Ramos (cell line): ENCODE results near the gene TNIP1.

Experiments used
- in situ Hi-C: fragments of 300-500 bp; cut with MboI; formaldehyde crosslinking; loops from one replicate; pipeline ENCODE4 v1.14.3; 2022; ENCODE audit warnings: low sequenced_read_pairs; ENCODE audit not compliant: unreplicated experiment

The TNIP1 gene

DNA sequence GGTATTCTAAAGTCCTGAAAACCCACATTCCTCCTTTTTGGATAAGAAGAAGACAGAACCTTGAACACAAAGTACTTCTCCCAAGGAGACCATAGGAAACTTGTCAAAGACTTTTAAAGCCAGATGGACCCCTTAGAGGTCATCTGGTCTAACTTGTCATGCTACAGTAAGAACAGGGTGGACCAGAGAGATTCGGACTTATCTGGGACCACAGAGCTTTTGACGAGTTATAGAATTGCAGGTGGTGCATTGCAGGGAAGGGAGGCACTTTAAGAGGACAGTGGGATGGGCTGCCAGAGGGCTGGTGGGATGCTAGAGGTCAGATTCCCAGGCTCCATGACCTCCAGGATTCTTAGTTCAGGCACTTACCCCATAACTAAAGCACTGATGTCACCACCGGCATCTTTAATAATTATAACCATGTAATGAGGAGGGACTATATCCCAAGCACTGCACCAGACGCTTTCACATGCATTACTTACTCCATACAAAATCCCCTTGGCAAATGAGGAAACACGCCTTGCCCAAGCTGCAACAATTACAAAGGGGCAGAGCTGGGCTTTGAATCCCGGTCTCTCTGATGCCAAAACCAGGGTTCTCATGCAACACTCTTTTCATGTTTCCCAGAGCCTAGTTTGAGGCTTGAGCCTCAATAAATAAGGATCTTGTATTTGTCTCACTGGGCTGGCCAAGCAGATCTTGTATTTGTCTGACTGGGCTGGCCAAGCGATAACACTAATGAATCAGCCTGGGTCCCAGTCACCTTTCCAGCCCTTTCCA lies 73.2 kb downstream of the TNIP1 start:
- in situ Hi-C loops = no loop called here

DNA sequence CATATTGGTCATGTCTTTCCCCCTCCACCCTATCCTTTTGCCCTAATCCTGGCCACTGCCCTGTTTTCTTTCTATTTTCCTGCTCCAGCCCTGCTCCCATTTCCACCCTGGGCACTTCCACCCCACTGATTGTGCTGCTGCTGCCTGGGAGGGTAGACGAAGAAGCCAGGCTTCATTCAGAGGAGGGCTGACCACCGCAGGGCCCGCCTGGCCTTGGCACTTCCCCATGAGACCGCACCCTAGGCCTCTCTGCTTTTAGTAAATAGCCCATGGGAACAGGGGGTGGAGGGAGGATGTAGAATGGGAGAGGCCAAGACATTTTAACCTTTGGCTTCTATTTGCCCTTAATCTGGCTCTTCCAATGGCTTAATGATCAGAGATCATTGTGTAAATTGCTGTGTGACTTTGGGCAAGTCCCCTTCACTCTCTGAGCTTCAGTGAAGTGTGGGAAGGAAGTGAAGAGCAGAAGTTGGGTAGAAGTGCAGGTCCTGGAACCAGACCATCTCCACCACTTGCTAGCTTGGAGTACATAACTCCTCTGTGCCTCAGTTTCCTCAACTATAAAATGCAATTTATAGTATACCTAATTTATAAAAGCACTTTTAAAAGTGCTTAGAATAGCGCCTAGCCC lies 74.0 kb downstream of the TNIP1 start:
- in situ Hi-C loops = no loop called here

DNA sequence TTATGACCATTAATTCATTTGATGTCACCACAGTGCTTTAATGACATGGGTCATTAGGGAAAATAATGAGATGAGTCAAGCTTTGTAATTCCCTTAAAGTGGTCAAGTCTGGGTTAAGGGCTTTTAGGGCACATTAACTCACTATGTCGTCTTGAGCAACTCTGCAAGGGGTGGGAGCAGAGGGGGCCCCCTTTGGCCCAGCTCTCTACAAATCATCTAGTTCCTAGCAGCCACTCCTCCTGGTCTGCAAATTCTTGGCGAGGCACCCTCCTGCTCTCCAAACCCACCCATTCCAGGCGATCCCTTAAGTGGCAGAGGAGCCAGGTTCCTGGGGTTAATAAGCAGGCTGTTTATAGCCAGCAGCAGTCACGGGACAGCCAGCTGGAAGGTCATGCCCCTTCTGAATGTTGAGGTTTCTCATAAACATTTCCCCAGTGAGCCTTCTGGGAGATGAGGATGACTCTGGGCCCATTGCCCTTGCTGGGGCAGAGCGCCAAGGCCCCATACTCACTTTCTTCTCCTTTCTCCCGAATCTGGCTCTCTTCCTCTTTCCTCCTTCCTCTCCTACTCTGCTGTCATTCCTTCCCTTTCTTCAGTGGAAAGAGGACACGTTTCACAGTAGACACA lies 74.8 kb downstream of the TNIP1 start:
- in situ Hi-C loops = no loop called here

DNA sequence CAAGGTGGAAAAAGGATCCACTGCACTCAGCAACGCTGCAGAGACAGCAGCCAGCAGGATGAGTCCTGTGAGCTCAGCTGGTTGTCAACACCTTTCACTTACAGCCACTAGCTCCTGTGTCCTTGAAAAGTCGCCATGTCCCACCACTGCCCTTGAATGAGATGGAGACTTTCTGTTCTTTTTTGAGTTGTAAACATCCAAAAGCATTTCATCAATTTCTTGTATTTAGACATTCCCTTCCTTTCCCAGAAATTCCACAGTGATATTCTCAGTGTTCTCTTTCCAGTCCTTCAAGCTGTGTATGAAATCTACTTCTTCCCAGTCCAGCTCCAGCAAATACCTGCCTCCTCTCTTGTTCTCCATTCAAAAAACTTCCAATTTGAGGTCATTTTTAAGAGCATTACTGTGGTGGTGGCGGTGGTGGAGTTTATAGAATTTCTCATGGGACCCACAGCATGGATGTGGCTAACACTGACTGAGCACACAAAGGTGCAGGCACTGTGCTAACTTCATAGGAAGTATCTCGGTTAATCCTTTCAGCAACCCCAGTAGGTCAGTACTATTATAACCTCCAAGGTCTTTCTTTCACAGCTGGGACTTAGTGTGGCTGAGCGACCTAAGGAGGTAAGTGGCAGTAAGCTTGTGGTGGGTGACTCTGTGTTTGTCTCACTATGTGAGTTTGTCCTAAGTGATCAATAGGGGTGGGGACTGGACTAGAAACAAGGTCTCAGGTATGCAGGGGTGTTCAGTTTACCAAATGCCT lies 75.5 kb downstream of the TNIP1 start:
- in situ Hi-C loops = no loop called here

DNA sequence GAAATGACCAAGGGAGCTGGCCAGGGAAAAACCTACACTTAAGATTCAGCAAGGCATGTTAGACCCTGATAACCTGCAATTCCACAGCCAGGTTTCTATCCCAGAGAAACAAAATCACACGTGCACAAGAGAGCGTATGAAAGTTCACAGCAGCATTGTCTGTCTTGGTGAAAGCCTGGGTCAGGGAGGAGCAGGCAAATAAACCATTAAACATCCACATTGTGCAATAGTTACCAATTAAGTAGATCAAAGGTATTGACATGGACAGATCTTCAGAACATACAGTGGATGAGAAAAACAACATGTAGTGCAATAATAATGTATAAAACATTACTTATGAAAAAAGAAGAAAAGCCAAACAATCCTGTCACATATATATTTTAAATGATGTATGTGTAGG lies 76.3 kb downstream of the TNIP1 start:
- in situ Hi-C loops = no loop called here

DNA sequence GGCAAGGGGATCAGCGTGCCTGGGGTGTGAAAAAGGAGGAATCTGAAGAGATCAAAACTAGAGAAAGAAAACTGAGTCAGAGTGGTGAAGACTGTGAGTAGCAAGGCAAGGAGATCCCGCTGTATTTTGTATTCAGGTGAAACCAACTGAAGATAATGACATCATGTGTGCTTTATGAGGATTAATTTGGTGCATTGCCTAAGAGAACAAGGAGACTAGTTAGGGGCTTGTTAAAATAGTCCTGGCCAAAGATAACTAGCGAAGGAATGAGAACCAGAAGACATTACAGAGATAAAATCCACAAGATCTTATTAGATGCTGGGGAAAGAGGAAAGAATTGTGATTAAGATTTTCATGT lies 77.4 kb downstream of the TNIP1 start:
- in situ Hi-C loops = no loop called here

DNA sequence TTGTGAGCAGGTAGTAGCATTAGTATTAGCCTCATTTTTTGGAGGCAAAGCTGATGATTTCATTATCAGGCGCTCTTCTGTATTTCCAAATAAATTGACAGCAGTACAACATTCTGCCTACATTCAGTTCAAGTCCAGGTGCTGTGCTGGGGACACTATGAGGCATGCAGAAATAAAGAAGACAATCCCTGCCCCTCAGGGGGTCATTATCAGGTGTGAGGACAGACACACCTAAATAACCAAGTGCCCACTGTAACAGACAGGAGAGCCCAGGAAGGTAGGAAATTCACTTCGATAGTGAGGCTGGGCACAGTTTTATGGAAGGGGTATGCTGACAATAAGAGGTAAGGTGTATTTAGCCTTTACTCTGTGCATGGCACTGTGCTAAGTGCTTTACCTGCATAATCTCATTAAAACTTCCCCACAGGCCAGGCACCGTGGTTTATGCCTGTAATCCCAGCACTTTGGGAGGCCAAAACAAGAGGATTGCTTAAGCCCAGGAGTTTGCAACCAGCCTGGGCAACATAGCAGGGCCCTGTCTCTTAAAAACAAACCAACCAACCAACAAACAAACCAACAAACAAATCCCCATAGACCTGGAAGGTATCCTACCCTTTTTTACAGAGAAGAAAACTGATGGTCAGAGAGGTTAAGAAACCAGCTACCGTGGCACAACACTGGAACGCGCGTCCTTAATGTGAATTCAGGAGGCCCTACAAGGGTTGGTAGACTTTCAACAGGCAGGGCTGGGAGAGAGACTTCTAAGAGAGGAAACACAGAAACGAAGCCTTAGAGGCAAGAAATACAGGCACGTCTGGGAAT lies 77.9 kb downstream of the TNIP1 start:
- in situ Hi-C loops = no loop called here

DNA sequence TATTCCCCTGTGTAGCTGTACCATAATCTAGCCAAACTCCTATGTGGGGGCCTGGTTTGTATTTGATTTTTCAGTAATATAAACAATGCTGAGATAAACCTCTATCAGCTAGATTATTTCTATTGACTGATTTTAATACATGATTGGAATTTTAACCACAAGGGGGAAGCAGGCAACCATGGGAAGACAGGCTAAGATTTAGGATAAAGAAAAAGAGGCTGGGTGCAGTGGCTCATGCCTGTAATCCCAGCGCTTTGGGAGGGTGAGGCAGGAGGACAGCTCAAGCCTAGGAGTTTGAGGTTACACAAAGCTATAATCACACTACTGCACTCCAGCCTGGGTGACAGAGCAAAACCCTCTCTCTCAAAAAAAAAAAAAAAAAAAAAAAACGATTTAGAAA lies 78.6 kb downstream of the TNIP1 start:
- in situ Hi-C loops = no loop called here

DNA sequence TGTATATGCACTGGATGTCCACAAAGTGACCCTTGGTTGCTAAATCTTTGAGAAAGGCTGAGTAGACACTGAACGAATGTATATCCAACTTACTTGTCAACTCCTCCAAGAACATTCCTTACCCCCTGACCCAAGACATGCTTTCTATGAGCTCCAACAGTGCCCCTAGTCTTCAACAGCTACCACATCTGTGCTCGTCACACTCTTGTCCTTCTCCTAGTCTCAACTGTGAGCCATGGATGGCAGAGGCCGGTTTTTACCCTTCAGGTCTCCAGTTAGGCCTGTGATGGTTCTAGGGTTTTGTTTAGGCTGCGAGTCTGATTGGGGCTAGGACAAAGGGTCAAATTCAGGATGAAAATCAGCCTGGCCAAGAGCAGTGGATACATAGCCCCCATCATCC lies 79.4 kb downstream of the TNIP1 start:
- in situ Hi-C loops = no loop called here

DNA sequence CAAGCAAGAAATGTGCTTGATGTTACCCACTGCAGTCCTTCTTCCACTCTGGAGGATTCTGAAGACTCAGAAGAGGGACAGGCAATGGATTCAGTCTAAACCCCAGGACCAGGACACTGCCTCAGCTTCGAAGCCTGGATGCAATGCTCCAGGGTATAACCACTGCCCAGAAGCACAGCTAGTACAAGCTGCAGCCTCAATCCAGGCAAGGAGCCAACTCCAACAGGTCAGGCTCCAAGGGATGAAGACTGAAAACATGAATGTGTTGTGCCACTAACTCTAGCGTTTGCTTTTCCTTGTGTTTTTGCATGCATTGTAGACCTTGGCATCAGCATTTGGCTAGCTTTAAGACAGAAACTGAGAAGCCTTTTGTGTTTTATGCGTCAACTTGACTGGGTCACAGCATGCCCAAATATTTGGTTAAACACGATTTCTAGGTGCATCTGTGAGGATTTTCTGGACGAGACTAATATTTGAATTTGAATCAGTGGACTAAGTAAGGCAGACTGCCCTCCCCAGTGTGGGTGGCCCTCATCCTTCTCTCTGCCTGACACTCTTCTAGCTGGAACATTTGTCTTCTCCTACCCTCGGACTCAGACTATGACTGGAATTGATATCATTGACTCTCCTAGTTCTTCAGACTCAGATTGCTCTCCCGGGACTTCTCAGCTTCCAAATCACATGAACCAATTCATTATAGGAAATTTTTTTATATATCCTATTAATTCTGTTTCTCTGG lies 81.0 kb downstream of the TNIP1 start:
- in situ Hi-C loops = no loop called here

DNA sequence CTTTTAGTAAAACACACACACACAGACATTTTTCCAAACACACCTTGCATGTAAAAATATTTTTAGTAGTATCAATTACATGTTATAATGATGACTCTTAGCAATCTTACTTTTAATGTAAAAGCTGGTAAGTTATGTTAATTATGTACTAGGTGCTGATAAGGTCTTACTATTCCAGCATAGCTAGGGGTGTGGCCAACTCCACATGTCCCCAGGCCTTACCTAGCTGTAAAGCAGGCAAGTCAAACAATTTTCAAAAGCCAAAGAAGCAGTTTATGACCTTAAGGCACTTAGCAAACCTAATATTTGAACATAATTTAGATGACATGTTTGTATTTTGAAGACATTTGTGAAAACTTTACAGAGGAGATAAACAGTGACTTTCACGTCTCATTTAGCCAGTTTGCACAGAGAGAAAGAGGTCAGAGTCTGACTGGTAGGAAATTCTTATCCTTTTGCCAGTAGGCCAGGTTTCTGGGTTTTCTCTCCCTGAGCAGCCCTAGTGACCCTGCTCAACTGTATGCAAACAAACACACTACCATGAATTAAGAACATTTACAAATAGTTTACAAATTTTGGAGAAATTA lies 86.9 kb downstream of the TNIP1 start:
- in situ Hi-C loops = no loop called here

DNA sequence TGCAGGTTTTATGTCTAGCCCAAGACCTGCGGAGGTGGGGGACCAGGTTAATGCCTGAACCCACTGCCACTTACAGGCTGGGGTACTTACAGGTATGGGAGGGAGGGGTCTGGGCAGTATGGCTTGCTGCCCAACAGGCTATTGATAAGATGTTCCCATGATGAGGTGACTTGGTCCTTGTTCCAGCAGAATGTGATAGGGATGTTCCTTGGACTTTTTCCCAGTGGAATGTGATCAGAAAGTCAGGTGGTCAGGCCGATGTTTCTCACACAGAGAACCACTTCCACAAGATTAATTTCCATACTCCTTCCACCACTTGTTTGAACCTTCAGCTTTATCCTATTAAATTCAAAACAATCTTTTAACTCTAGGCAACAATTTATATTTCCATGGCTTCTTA lies 87.4 kb downstream of the TNIP1 start:
- in situ Hi-C loops = no loop called here

DNA sequence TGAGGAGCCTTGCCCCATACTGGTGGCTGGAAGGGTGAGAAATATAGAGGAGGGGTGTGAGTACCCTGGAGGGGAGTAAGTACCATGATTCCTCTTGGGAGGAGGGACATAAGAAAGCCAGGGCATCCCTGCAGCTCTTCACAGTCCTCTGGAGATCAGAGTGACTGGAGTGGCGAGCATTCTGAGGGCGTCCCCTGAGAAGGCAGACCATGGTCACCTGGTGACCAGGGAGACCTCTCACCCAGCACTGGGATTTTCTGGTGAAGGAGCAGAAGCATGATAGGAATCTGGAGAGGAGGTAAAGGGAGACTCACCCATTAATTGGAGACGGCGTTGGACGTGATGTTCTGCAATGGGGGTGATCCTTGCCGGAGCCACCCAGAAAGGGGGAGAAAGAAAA lies 88.1 kb downstream of the TNIP1 start:
- in situ Hi-C loops = no loop called here

DNA sequence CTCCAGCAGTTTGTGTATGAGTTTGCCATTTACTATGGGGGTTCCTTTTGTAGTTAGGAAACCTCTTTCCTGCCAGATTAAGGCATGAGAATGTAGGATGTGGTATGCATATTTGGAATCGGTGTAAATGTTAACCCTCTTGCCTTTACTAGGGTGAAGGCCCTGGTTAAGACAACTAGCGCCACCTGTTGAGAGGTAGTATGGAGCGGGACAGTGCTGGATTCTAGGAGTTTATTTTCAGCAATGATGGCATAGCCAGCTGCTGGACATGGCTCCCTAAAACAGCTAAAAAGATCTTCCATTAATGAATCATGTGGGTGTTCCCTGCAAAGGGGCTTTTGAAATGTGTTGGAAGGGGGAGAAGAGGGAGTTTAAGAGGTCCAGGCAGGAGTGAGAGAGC lies 91.1 kb downstream of the TNIP1 start:
- in situ Hi-C loops = no loop called here

DNA sequence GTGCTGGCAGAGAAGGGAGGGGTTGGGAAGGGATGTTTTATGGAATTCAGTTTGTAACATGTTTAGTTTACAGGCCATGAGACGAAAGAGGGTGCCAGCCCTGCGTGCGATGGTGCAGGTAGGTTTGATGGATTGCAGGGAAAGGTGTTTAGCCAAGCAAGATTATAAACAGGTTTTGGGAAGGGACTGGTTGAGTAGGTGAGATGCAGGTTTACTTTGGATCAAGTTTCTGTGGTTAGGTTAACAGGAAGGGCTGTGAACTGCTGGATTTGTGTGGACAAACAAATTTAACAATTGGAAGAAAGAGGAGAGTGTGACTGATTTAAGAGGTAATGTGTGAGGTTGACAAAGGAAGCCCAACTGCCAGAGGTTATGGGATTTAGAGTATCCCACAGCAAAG lies 93.1 kb downstream of the TNIP1 start:
- in situ Hi-C loops = no loop called here
